Measurements from ENCODE around the gene THOC1. TPM values are rescaled to one million over a fixed set of nuclear protein-coding genes. Genes with fewer than 3 reads are reported as not detected.
"Not testable (repeated sequence)": the region's sequence is repeated elsewhere in the genome, so short reads cannot be mapped to it uniquely, and the experiment has no call there.

Gene THOC1
- polyA plus RNA-seq (2012; ENCODE audit: insufficient read depth, insufficient read length), result 78.9 TPM

GRCh38 chr18:267688-268552 lies at the start of gene THOC1:
Gene THOC1, minus strand, starts transcription at chr18:268047. Its CDS starts 28 bp downstream, at chr18:268019.
- DNase-seq (ENCODE audit: low read depth, low spot score), result peak; percentile 93
- H3K4me3 ChIP-seq (ENCODE audit: low read length), result peak within 1 kb of the TSS; percentile 93

- no peak for DNase-seq (ENCODE audit: low read depth, low spot score)
- no peak overlapping the region for H3K4me3 ChIP-seq (ENCODE audit: low read length)
Observed at GRCh38 chr18:317618-318017, 49.8 kb upstream of the THOC1 start.

- H3K4me3 ChIP-seq (ENCODE audit: low read length), result no peak overlapping the region
- DNase-seq (ENCODE audit: low read depth, low spot score), result no peak
Observed at GRCh38 chr18:316393-316792, 48.5 kb upstream of the THOC1 start.

- no peak overlapping the region for H3K4me3 ChIP-seq (ENCODE audit: low read length)
- no peak for DNase-seq (ENCODE audit: low read depth, low spot score)
Observed at GRCh38 chr18:313931-314330, 46.1 kb upstream of the THOC1 start.

GRCh38 chr18:312415-312814 lies 44.6 kb upstream of the THOC1 start:
- H3K4me3 ChIP-seq (ENCODE audit: low read length), result no peak overlapping the region
- DNase-seq (ENCODE audit: low read depth, low spot score), result no peak

GRCh38 chr18:310042-310441 lies 42.2 kb upstream of the THOC1 start:
- no peak for DNase-seq (ENCODE audit: low read depth, low spot score)
- no peak overlapping the region for H3K4me3 ChIP-seq (ENCODE audit: low read length)

- not testable (repeated sequence) for H3K4me3 ChIP-seq (ENCODE audit: low read length); DNase-seq (ENCODE audit: low read depth, low spot score)
Observed at GRCh38 chr18:308086-308485, 40.2 kb upstream of the THOC1 start.

GRCh38 chr18:306608-307255 lies 38.9 kb upstream of the THOC1 start:
- no peak overlapping the region for H3K4me3 ChIP-seq (ENCODE audit: low read length)
- DNase-seq (ENCODE audit: low read depth, low spot score), result peak; percentile 12

- no peak for DNase-seq (ENCODE audit: low read depth, low spot score)
- no peak overlapping the region for H3K4me3 ChIP-seq (ENCODE audit: low read length)
Observed at GRCh38 chr18:305003-305501, 37.2 kb upstream of the THOC1 start.

- no peak overlapping the region for H3K4me3 ChIP-seq (ENCODE audit: low read length)
- DNase-seq (ENCODE audit: low read depth, low spot score), result no peak
Observed at GRCh38 chr18:303607-304006, 35.8 kb upstream of the THOC1 start.

GRCh38 chr18:303011-303410 lies 35.2 kb upstream of the THOC1 start:
- DNase-seq (ENCODE audit: low read depth, low spot score), result no peak
- no peak overlapping the region for H3K4me3 ChIP-seq (ENCODE audit: low read length)

GRCh38 chr18:302097-302496 lies 34.2 kb upstream of the THOC1 start:
- no peak overlapping the region for H3K4me3 ChIP-seq (ENCODE audit: low read length)
- DNase-seq (ENCODE audit: low read depth, low spot score), result no peak

- no peak overlapping the region for H3K4me3 ChIP-seq (ENCODE audit: low read length)
- DNase-seq (ENCODE audit: low read depth, low spot score), result no peak
Observed at GRCh38 chr18:297936-298335, 30.1 kb upstream of the THOC1 start.

GRCh38 chr18:295756-296490 lies 28.1 kb upstream of the THOC1 start:
- no peak for DNase-seq (ENCODE audit: low read depth, low spot score)
- no peak overlapping the region for H3K4me3 ChIP-seq (ENCODE audit: low read length)

GRCh38 chr18:294566-294965 lies 26.7 kb upstream of the THOC1 start:
- H3K4me3 ChIP-seq (ENCODE audit: low read length), result no peak overlapping the region
- DNase-seq (ENCODE audit: low read depth, low spot score), result no peak

- H3K4me3 ChIP-seq (ENCODE audit: low read length), result no peak overlapping the region
- no peak for DNase-seq (ENCODE audit: low read depth, low spot score)
Observed at GRCh38 chr18:293536-293935, 25.7 kb upstream of the THOC1 start.

GRCh38 chr18:292271-292670 lies 24.4 kb upstream of the THOC1 start:
- H3K4me3 ChIP-seq (ENCODE audit: low read length), result no peak overlapping the region
- no peak for DNase-seq (ENCODE audit: low read depth, low spot score)

- not testable (repeated sequence) for DNase-seq (ENCODE audit: low read depth, low spot score); H3K4me3 ChIP-seq (ENCODE audit: low read length)
Observed at GRCh38 chr18:289970-290369, 22.1 kb upstream of the THOC1 start.

GRCh38 chr18:289026-289425 lies 21.2 kb upstream of the THOC1 start:
- DNase-seq (ENCODE audit: low read depth, low spot score), result no peak
- H3K4me3 ChIP-seq (ENCODE audit: low read length), result no peak overlapping the region

Measured in Jurkat, Clone E6-1 (cell line).